Activated effector memory CD4-positive, alpha-beta T cell treated with Interleukin-2 at 50 U/mL for 16 hours (primary cell): ENCODE measurements around the gene CHRNA7.

Source experiments
- DNase-seq: peaks from one replicate; pipeline ENCODE4 v3.0.0-alpha.2; 2020

CHRNA7 gene

DNA sequence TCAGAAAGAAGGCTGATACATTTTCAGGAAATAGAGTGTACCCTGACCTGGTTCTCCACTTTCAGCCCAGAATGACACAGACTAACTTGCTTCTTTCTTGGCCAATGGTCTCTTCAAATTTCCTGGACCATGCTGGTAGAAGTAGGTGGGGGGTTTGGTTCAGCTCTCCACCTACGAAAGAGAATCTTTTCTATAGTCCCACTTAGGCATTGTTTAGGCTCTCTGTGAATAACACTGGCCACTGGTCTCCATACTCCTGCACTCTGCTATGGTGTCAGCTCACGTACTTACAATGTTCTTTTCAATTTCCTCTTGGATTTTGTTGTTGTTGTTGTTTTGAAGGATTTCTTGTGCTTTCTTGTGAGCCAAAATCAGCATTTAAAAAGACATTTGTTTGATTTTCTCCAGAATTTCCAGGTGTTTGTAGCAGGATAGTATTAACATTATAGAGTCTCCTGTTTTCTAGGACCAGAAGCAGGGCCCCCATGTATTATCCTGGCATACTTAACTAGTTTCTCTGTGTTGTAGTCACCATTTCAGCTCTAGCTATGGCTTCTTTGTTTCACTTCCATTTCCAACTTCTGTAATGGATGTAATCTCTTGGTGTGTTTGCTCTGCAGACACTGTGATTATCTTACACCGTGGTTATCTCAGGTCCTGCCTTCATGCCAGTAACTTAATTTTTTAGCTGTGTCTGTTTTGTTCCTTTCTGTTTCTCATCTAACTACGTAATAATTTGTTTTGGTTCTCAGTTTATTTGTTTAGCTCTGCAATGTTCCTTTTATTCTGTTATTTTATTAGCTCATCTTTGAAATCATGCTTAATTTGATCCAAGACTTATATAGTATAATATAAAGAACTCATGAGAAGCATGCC, 61.4 kb downstream of the CHRNA7 start:
- no peak for DNase-seq

DNA sequence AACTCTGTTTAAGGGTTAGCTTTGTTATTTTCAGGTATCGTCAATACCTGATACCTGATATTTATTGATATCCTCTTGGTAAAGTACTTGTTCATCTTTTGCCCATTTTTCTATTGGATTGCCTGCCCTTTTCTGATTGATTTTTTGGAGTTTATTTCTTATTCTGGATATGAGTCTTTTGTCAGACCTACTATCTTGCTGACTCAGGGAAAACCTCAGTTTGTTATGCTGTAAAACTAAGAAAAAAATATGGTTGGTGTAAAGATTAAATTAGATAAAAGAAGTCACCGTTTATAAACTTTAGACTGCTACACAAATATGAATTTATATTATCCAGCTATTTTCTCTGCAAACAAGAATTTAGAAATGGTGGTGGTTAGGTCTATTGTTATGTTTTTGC, 65.9 kb downstream of the CHRNA7 start:
- no peak for DNase-seq

DNA sequence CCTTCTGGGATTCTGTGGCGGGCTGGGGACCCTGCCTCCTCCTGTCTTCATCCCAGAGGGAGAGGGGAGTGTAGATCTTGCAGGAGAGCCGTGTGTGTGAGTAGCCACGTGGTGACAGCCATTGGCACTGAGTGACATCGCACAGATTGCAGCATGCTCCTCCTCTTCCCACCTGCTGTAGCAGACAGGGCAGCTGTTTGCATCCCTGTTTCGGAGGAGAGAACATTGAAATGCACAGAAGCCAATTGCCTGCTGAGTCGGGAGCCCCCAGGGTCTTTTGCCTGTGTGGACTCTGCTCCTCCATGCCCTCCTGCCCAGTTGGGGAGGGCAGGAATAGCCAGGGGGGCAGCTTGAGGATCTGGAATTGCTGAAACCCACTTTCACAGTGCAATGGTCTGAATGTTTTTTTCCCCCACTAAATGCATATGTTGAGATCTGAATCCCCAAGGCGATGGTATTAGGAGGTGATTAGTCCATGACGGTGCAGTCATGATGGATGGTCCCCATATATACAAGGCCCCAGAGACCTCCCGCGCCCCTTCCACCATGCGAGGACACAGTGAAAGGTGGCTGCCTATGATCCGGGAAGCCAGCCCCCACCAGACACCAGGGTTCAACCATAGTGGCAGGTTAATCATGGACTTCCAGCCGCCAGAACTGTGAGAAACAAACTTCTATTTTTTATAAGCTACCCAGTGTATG, 66.8 kb downstream of the CHRNA7 start:
- DNase-seq, result no peak

DNA sequence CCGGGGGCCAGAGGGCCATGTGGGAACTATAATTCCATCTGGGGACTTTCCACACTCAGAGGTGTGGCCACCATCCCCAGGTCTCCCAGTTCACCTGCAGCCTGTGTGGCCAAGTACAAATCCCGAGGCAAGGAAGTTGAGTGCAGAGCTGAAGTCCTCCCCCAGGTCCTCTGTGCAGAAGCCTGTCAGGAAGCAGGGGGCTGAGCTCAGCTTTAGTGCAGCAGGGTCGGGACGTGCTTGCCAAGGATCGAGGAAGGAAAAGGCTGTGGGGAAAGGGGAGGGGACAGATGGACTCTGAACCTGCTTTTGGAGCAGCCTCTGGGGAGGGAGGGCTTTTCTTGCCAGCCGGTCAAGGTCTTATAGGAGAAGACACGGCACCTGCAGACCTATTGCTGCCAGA, 67.7 kb downstream of the CHRNA7 start:
- no peak for DNase-seq

GRCh38 chr15:32099097-32099785, 68.9 kb downstream of the CHRNA7 start:
- DNase-seq, result no peak

DNA sequence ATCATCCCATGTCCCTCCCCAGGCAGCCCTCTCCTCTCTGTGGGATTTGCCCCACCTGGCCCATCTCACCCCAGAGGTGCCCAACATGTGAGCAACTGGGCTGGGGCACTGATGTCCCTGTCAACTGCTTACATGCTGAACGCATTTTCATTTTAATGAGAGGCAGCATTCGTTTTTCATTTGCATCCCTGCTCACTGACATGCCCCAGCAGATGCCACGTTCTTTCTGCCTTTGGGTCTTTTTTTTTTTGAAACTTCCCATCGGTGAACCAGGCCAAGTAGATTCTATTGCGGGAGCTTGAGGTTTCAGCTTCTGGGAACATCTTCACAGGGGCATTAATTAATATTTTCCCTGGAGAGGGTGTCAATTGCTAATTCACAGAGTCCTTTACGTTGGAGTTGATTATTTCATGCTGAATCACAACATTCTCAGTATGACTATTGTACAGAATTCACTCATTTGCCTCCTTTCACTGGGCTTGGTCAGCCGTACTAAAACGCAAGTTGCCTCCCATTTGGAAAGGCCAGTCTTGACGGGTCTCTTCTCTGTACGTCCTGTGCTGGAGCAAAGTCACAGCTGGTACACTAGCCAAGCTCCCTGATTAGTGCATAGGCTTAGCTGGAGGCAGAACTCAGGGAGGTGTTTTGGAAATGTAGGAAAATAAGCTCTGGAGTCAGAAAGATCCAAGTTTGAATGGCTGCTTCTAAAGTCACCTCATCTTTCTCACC, 69.8 kb downstream of the CHRNA7 start:
- DNase-seq, result no peak

- no peak for DNase-seq
Observed at GRCh38 chr15:32104061-32104995, 74.0 kb downstream of the CHRNA7 start.

GRCh38 chr15:32105258-32106241, 75.2 kb downstream of the CHRNA7 start:
- DNase-seq, result no peak

DNA sequence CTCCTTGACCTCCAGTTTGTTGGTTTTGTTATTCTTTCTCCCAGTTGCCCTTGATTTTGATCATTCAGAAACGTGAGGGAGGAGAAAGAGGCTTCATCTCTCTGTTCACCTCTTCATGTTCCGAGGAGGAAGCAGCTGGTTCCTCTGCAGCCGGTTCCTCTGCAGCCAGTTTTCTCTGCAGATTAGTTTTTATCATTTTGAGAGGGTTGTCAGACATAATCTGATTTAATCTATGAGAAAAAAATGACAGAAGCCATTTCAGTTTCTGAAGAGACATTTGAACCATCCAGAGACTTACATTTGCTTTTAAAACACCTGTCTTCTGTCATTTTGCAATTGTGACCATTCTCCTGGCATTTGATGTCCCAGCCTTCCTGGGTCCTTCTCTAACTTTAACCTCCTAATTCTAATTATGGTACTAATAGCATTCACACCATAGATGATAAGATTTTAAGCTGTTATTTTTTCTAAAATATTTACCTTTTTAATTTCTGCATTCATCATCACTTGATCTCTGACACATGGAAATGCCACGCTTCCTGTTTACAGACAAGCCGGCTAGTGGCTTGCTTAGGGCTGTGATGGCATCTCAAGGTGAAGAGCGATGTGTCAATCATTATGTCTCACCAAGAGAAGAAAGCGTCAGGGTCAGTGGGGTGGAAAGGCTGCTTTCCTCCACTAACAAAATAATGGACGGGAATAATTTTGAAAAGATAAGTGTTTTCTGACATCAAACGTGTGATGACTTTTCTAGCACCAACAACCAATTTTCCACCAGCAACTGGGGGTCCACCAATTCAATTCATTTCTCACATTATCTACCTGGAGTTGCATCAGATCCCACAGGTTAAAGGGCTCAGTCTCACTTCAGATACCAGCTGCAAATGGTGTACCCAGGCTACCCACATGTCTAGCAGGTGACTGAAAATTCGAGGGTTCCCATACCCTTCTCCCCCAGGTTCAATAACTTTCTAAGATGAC, 76.4 kb downstream of the CHRNA7 start:
- no peak for DNase-seq

GRCh38 chr15:32107477-32108080, 77.3 kb downstream of the CHRNA7 start:
- no peak for DNase-seq

GRCh38 chr15:32108661-32109060, 78.3 kb downstream of the CHRNA7 start:
- no peak for DNase-seq

DNA sequence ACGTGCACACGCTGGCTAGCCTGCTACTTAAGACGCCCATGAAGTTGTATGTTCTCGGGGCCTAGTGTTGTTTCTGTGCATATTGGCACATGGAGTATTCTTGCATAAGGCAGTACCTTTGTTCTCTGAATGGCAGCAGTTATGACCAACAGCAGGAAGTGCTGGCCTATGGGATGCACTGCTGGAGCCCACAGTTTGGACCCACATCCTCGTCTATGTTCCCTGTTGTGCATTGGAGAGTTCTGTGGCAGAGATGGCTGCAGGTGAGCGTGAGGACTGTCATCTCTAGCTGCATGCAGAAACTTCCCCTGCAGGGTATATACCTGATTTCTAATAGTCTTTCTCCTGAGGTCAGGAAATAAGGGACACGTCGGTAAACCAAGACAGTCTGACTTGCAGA, 81.8 kb downstream of the CHRNA7 start:
- DNase-seq, result no peak

DNA sequence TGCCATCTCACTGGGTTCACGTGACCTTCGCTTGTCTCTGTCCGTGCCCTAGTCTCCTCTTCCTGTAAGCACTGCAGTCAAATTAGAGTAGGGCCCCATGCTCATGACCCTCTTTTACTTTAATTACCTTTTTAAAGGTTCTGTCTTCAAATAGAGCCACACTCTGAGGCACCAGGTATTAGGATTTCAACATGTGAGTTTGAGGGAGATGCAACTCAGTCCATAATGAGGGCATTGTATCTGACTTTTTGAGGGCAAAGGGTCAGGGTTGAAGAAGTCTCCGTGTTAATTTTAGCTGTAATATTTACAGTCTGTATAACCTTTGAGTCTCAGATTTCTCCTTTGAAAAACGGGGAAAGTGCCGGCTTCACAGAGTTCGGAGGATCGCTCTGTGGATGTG, 82.9 kb downstream of the CHRNA7 start:
- DNase-seq, result no peak

GRCh38 chr15:32117122-32117521, 86.8 kb downstream of the CHRNA7 start:
- no peak for DNase-seq

- no peak for DNase-seq
Observed at GRCh38 chr15:32119286-32119685, 89.0 kb downstream of the CHRNA7 start.

DNA sequence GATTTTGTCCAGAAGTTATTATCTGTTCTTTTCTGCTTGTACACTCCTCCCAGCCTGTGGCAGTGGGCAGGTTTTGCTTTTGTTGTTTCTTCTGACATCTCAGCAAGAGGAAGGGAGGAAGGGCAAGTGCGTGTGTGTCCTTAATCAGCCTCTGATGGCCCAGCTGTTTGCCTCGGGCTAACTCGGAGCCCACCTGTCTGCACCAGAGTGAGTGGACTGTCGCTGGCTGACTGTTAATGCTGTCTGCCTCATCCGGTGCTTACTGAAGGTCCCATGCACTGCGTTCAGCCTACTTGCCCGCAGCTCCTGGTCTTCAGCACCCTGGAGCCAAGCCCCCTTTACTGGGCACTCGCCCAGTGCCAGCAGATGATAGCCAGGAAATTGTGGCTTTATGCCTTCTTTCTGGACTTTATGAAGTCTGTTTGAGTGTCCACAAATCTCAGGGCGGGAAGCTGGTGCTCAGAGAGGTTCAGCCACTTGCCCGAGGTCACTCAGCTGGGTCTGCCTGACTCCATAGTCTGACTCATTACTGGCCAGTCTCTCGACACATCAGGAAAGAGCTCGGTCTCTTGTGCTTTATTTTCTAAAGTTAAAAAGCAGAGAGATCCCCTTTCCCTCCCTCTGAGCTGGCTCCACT, 89.5 kb downstream of the CHRNA7 start:
- no peak for DNase-seq

GRCh38 chr15:32120577-32121383, 90.5 kb downstream of the CHRNA7 start:
- no peak for DNase-seq

- no peak for DNase-seq
Observed at GRCh38 chr15:32121384-32121695, 91.0 kb downstream of the CHRNA7 start.
